HEK293 (cell line): ENCODE measurements around the gene LVRN.
A peak's percentile ranks its signal among the peaks of the same experiment; 100 is the strongest.

ENCODE experiments used
- CTCF ChIA-PET: fragments of 350-600 bp; formaldehyde crosslinking; extraction: SDS; loops from one replicate; lab custom pipeline; 2021; ENCODE audit warnings: antibody characterized with exemption; lab: Yijun Ruan, JAX
- POLR2A ChIA-PET: fragments of 300-600 bp; formaldehyde crosslinking; extraction: SDS; loops from one replicate; lab custom pipeline; 2020; ENCODE audit warnings: antibody characterized with exemption, inconsistent platforms; lab: Yijun Ruan, JAX
- H3K27ac ChIP-seq: fragments of 200-500 bp; sonication (Bioruptor generic); 2 replicates; pipeline ENCODE4 v1.5.1; 2014; ENCODE audit warnings: low read depth, low read length, control low read depth, inconsistent platforms; ENCODE audit errors: extremely low read depth
- H3K36me3 ChIP-seq, 2 experiments: fragments of 200-500 bp in 1 of 2; sonication (Bioruptor generic) in 1 of 2; 1 replicate in 1 of 2; 2 replicates in 1 of 2; pipeline ENCODE4 v1.5.1; 2014 to 2017; ENCODE audit warnings: inconsistent platforms in 2 of 2, low read length in 2 of 2; ENCODE audit not compliant: control insufficient read depth in 2 of 2, insufficient read depth in 1 of 2
- H3K4me1 ChIP-seq: fragments of 200-500 bp; sonication (Bioruptor generic); 2 replicates; pipeline ENCODE4 v1.5.1; 2014; ENCODE audit warnings: mild to moderate bottlenecking, low read length, inconsistent platforms; ENCODE audit not compliant: control insufficient read depth, insufficient read depth
- H3K4me3 ChIP-seq: 2 replicates; pipeline ENCODE4 v1.5.1; 2011; ENCODE audit warnings: low read depth, mild to moderate bottlenecking, control low read depth, low read length, moderate library complexity
- H3K9me3 ChIP-seq: fragments of 200-500 bp; sonication (Bioruptor generic); 2 replicates; pipeline ENCODE4 v1.5.1; 2014; ENCODE audit warnings: low read depth, low read length, inconsistent platforms; ENCODE audit not compliant: control insufficient read depth, insufficient read depth
- GFI1B ChIP-seq: fragments of 450-650 bp; formaldehyde crosslinking; IDR thresholded peaks from 2 replicates; pipeline ENCODE4 v1.5.1; 2016; ENCODE audit warnings: missing biosample characterization, missing genetic modification characterization
- GLIS1 ChIP-seq: fragments of 450-650 bp; formaldehyde crosslinking; IDR thresholded peaks from 2 replicates; pipeline ENCODE4 v1.5.1; 2016; ENCODE audit warnings: missing biosample characterization, missing genetic modification characterization
- MEIS1 ChIP-seq: sonication (generic); formaldehyde crosslinking; IDR thresholded peaks from 2 replicates; pipeline ENCODE4 v1.8.1; 2022; ENCODE audit warnings: missing genetic modification reagents, mild to moderate bottlenecking, borderline replicate concordance
- PRDM1 ChIP-seq: fragments of 450-650 bp; formaldehyde crosslinking; IDR thresholded peaks from 2 replicates; pipeline ENCODE4; 2016; ENCODE audit warnings: missing biosample characterization, missing genetic modification characterization
- REPIN1 ChIP-seq: fragments of 450-650 bp; formaldehyde crosslinking; IDR thresholded peaks from 2 replicates; pipeline ENCODE4 v1.5.1; 2017; ENCODE audit warnings: missing biosample characterization, missing genetic modification characterization, low read depth
- SETDB1 ChIP-seq: IDR thresholded peaks from one replicate; pipeline ENCODE4 v1.6.1; 2017; ENCODE audit warnings: mild to moderate bottlenecking, low read length, moderate library complexity, mixed read lengths; ENCODE audit not compliant: insufficient read length
- TRIM28 ChIP-seq: IDR thresholded peaks from 2 replicates; pipeline ENCODE4 v1.6.1; 2011; ENCODE audit warnings: low read length, control low read depth, borderline replicate concordance
- ZFP69B ChIP-seq: fragments of 450-650 bp; formaldehyde crosslinking; IDR thresholded peaks from 2 replicates; pipeline ENCODE4 v1.5.1; 2016; ENCODE audit warnings: missing biosample characterization, missing genetic modification characterization
- ZNF404 ChIP-seq: fragments of 450-650 bp; formaldehyde crosslinking; IDR thresholded peaks from 2 replicates; pipeline ENCODE4 v1.5.1; 2017; ENCODE audit warnings: missing biosample characterization, missing genetic modification characterization
- ZNF521 ChIP-seq: fragments of 450-650 bp; formaldehyde crosslinking; IDR thresholded peaks from 2 replicates; pipeline ENCODE4 v1.5.1; 2017; ENCODE audit warnings: missing biosample characterization, mild to moderate bottlenecking, missing genetic modification characterization
- ZNF544 ChIP-seq: fragments of 450-650 bp; formaldehyde crosslinking; IDR thresholded peaks from 2 replicates; pipeline ENCODE4 v1.5.0; 2017; ENCODE audit warnings: missing biosample characterization, missing genetic modification characterization
- ZNF558 ChIP-seq: fragments of 450-650 bp; formaldehyde crosslinking; IDR thresholded peaks from 2 replicates; pipeline ENCODE4 v1.5.1; 2016; ENCODE audit warnings: missing biosample characterization, missing genetic modification characterization
- ZNF610 ChIP-seq: fragments of 450-650 bp; formaldehyde crosslinking; IDR thresholded peaks from 2 replicates; pipeline ENCODE4 v1.5.1; 2016; ENCODE audit warnings: missing biosample characterization, missing genetic modification characterization, borderline replicate concordance
- ZNF791 ChIP-seq: fragments of 450-650 bp; formaldehyde crosslinking; IDR thresholded peaks from 2 replicates; pipeline ENCODE4 v1.5.1; 2016; ENCODE audit warnings: missing biosample characterization, missing genetic modification characterization
- TF ChIP-seq, protein P1 (sequence below): fragments of 450-650 bp; formaldehyde crosslinking; IDR thresholded peaks from 2 replicates; pipeline ENCODE4 v1.5.1; 2016; ENCODE audit warnings: missing biosample characterization, missing genetic modification characterization
- TF ChIP-seq, protein P2 (sequence below): fragments of 450-650 bp; formaldehyde crosslinking; IDR thresholded peaks from 2 replicates; pipeline ENCODE4 v1.5.1; 2016; ENCODE audit warnings: missing biosample characterization, missing genetic modification characterization
- TF ChIP-seq, protein P3 (sequence below): fragments of 450-650 bp; formaldehyde crosslinking; IDR thresholded peaks from 2 replicates; pipeline ENCODE4 v1.5.1; 2016; ENCODE audit warnings: missing biosample characterization, missing genetic modification characterization
- TF ChIP-seq, protein P4 (sequence below): fragments of 450-650 bp; formaldehyde crosslinking; IDR thresholded peaks from 2 replicates; pipeline ENCODE4 v1.5.1; 2016; ENCODE audit warnings: missing biosample characterization, missing genetic modification characterization
- TF ChIP-seq, protein P5 (sequence below): fragments of 450-650 bp; formaldehyde crosslinking; IDR thresholded peaks from 2 replicates; pipeline ENCODE4 v1.5.1; 2016; ENCODE audit warnings: missing biosample characterization, missing genetic modification characterization
- TF ChIP-seq, protein P6 (sequence below): fragments of 450-650 bp; formaldehyde crosslinking; IDR thresholded peaks from 2 replicates; pipeline ENCODE4 v1.5.1; 2017; ENCODE audit warnings: missing biosample characterization, missing genetic modification characterization

LVRN gene

DNA sequence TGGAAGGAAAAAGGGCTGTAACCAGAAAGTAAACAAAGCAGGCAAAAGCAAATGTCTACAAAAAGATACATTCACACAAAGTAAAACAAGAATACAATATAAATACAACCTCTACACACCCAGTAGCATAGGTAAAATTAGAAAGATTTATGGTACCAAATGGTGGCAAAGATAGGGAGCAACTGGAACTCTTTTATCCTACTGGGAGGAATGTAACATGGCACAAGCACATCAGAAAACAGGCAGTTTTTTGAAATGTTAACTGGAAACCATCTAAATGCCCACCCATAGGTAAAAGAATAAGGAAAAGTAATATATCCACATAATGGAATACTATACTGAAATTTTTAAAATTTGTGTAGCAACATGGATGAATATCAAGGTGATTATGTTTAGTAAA is 61.3 kb downstream of the LVRN start:
- Histone ChIP-seq H3K4me1 (no peaks in the 10 kb centered on the region), H3K36me3 (no peaks in the 10 kb centered on the region), H3K9me3 (no peaks in the 10 kb centered on the region), H3K27ac (no peak overlapping the region), H3K4me3 (no peak overlapping the region)
- POLR2A ChIA-PET, result no interaction called here
- TF ChIP-seq SETDB1 (peak; percentile 11), ZNF558 (tag by site-specific recombination) (no peak), ZNF544 (tag by site-specific recombination) (no peak)
- TF ChIP-seq, all 188 proteins: peak for 1
- CTCF ChIA-PET, result no interaction called here

DNA sequence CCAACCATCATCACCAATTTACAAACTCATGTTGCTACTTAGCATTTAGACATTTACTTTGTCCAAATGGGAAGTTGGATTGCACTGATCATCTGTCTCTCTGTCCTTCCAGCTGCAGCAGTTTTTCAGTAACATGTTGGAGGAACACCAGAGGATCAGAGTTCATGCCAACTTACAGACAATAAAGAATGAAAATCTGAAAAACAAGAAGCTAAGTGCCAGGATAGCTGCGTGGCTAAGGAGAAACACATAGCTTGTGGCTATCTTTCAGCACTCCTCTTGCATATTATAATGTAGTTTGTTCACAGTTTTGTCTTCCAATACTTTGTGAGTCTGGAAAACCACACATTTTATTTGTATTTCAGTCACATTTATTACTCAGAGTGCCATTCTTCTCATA is 63.6 kb downstream of the LVRN start:
- no peaks in the 10 kb centered on the region for H3K4me1 ChIP-seq
- no peak overlapping the region for H3K4me3 ChIP-seq
- ChIA-PET POLR2A (no interaction called here), CTCF (no interaction called here)
- H3K9me3 ChIP-seq, result no peaks in the 10 kb centered on the region
- H3K27ac ChIP-seq, result no peak overlapping the region
- H3K36me3 ChIP-seq, result no peaks in the 10 kb centered on the region
- TF ChIP-seq TRIM28 (no peak), ZNF791 (tag by site-specific recombination) (no peak), ZNF404 (tag by site-specific recombination) (no peak), GFI1B (tag by site-specific recombination) (no peak), REPIN1 (tag by site-specific recombination) (no peak), ZFP69B (tag by site-specific recombination) (no peak), MEIS1 (CRISPR knock-in tag) (no peak), ZNF521 (tag by site-specific recombination) (no peak), ZNF610 (tag by site-specific recombination) (no peak), GLIS1 (tag by site-specific recombination) (no peak), SETDB1 (no peak), PRDM1 (tag by site-specific recombination) (no peak)
- TF ChIP-seq, protein P1, sequence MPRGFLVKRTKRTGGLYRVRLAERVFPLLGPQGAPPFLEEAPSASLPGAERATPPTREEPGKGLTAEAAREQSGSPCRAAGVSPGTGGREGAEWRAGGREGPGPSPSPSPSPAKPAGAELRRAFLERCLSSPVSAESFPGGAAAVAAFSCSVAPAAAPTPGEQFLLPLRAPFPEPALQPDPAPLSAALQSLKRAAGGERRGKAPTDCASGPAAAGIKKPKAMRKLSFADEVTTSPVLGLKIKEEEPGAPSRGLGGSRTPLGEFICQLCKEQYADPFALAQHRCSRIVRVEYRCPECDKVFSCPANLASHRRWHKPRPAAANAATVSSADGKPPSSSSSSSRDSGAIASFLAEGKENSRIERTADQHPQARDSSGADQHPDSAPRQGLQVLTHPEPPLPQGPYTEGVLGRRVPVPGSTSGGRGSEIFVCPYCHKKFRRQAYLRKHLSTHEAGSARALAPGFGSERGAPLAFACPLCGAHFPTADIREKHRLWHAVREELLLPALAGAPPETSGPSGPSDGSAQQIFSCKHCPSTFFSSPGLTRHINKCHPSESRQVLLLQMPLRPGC (tag by site-specific recombination), result no peak
- TF ChIP-seq, protein P2, sequence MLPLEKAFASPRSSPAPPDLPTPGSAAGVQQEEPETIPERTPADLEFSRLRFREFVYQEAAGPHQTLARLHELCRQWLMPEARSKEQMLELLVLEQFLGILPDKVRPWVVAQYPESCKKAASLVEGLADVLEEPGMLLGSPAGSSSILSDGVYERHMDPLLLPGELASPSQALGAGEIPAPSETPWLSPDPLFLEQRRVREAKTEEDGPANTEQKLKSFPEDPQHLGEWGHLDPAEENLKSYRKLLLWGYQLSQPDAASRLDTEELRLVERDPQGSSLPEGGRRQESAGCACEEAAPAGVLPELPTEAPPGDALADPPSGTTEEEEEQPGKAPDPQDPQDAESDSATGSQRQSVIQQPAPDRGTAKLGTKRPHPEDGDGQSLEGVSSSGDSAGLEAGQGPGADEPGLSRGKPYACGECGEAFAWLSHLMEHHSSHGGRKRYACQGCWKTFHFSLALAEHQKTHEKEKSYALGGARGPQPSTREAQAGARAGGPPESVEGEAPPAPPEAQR, result no peak
- TF ChIP-seq, protein P3, sequence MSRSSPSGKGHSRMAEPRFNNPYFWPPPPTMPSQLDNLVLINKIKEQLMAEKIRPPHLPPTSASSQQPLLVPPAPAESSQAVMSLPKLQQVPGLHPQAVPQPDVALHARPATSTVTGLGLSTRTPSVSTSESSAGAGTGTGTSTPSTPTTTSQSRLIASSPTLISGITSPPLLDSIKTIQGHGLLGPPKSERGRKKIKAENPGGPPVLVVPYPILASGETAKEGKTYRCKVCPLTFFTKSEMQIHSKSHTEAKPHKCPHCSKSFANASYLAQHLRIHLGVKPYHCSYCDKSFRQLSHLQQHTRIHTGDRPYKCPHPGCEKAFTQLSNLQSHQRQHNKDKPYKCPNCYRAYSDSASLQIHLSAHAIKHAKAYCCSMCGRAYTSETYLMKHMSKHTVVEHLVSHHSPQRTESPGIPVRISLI (tag by site-specific recombination), result no peak
- TF ChIP-seq, protein P4, sequence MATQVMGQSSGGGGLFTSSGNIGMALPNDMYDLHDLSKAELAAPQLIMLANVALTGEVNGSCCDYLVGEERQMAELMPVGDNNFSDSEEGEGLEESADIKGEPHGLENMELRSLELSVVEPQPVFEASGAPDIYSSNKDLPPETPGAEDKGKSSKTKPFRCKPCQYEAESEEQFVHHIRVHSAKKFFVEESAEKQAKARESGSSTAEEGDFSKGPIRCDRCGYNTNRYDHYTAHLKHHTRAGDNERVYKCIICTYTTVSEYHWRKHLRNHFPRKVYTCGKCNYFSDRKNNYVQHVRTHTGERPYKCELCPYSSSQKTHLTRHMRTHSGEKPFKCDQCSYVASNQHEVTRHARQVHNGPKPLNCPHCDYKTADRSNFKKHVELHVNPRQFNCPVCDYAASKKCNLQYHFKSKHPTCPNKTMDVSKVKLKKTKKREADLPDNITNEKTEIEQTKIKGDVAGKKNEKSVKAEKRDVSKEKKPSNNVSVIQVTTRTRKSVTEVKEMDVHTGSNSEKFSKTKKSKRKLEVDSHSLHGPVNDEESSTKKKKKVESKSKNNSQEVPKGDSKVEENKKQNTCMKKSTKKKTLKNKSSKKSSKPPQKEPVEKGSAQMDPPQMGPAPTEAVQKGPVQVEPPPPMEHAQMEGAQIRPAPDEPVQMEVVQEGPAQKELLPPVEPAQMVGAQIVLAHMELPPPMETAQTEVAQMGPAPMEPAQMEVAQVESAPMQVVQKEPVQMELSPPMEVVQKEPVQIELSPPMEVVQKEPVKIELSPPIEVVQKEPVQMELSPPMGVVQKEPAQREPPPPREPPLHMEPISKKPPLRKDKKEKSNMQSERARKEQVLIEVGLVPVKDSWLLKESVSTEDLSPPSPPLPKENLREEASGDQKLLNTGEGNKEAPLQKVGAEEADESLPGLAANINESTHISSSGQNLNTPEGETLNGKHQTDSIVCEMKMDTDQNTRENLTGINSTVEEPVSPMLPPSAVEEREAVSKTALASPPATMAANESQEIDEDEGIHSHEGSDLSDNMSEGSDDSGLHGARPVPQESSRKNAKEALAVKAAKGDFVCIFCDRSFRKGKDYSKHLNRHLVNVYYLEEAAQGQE, result no peak
- TF ChIP-seq, protein P5, sequence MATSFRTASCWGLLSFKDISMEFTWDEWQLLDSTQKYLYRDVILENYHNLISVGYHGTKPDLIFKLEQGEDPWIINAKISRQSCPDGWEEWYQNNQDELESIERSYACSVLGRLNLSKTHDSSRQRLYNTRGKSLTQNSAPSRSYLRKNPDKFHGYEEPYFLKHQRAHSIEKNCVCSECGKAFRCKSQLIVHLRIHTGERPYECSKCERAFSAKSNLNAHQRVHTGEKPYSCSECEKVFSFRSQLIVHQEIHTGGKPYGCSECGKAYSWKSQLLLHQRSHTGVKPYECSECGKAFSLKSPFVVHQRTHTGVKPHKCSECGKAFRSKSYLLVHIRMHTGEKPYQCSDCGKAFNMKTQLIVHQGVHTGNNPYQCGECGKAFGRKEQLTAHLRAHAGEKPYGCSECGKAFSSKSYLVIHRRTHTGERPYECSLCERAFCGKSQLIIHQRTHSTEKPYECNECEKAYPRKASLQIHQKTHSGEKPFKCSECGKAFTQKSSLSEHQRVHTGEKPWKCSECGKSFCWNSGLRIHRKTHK (tag by site-specific recombination), result no peak
- TF ChIP-seq, protein P6, sequence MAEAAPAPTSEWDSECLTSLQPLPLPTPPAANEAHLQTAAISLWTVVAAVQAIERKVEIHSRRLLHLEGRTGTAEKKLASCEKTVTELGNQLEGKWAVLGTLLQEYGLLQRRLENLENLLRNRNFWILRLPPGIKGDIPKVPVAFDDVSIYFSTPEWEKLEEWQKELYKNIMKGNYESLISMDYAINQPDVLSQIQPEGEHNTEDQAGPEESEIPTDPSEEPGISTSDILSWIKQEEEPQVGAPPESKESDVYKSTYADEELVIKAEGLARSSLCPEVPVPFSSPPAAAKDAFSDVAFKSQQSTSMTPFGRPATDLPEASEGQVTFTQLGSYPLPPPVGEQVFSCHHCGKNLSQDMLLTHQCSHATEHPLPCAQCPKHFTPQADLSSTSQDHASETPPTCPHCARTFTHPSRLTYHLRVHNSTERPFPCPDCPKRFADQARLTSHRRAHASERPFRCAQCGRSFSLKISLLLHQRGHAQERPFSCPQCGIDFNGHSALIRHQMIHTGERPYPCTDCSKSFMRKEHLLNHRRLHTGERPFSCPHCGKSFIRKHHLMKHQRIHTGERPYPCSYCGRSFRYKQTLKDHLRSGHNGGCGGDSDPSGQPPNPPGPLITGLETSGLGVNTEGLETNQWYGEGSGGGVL (tag by site-specific recombination), result no peak
